ENCODE results near the gene KAZN. TPM values are rescaled to one million over a fixed set of nuclear protein-coding genes. Genes with fewer than 3 reads are reported as not detected.

Gene KAZN
- total and polyA plus RNA-seq, 8 donors: 11.1 to 37.5 (median 30.2) TPM

GRCh38 chr1:15102646-15103045 is 504.2 kb downstream of the KAZN start:
- peaks cover 0 to 12% of the 10 kb centered on the region in 2 donors for H3K27me3 ChIP-seq
- ATAC-seq (no peak), DNase-seq (no peak)
- intact Hi-C loops (cut with DNase I): no loop called here
- TF ChIP-seq, protein P1, sequence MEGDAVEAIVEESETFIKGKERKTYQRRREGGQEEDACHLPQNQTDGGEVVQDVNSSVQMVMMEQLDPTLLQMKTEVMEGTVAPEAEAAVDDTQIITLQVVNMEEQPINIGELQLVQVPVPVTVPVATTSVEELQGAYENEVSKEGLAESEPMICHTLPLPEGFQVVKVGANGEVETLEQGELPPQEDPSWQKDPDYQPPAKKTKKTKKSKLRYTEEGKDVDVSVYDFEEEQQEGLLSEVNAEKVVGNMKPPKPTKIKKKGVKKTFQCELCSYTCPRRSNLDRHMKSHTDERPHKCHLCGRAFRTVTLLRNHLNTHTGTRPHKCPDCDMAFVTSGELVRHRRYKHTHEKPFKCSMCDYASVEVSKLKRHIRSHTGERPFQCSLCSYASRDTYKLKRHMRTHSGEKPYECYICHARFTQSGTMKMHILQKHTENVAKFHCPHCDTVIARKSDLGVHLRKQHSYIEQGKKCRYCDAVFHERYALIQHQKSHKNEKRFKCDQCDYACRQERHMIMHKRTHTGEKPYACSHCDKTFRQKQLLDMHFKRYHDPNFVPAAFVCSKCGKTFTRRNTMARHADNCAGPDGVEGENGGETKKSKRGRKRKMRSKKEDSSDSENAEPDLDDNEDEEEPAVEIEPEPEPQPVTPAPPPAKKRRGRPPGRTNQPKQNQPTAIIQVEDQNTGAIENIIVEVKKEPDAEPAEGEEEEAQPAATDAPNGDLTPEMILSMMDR (IDR thresholded peaks at IDR 0.05): no peak
- H3K4me3 ChIP-seq: no peak overlapping the region
- H3K27ac ChIP-seq: no peak overlapping the region
- H3K9me3 ChIP-seq: peaks cover 0 to 7% of the 10 kb centered on the region in 2 donors
- H3K4me1 ChIP-seq: no peaks in the 10 kb centered on the region
- H3K36me3 ChIP-seq: no peaks in the 10 kb centered on the region

DNA sequence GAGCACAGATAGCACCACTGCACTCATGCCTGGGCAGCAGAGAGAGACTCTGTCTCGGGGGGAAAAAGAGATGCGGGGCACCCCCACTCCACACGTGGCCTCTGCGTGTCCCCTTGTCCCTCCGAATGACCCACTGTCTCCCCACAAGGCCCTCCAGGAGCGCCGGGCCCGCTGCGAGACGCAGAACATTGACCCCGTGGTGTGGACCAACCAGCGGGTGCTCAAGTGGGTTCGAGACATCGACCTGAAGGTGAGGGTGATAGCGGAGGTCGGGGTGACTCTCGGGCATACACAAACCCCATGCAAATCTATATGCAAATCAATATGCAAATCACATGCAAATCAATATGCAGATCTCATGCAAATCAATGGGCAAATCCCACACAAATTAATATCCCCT is 504.7 kb downstream of the KAZN start:
- Histone ChIP-seq H3K36me3 (no peaks in the 10 kb centered on the region), H3K9me3 (peaks cover 0 to 7% of the 10 kb centered on the region in 2 donors), H3K4me1 (no peaks in the 10 kb centered on the region), H3K4me3 (no peak overlapping the region), H3K27me3 (peaks cover 0 to 12% of the 10 kb centered on the region in 2 donors), H3K27ac (no peak overlapping the region)
- DNase-seq (no peak), ATAC-seq (no peak)
- TF ChIP-seq, protein P1 (IDR thresholded peaks at IDR 0.05): no peak
- intact Hi-C loops (cut with DNase I): no loop called here

DNA sequence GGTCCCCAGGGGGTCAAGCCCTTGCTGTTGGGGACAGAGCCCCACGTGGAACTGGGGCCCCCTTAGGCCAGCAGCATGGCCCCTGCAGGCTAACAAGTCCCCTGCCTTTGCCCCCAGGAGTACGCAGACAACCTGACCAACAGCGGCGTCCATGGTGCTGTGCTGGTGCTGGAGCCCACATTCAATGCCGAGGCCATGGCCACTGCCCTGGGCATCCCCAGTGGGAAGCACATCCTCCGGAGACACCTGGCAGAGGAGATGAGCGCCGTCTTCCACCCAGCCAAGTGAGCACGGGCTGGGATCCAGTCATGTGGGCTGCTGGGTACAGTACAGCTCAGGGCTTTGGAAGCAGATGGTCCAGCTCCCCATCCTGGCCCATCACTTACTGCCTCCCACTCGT is 505.4 kb downstream of the KAZN start:
- TF ChIP-seq, protein P1 (IDR thresholded peaks at IDR 0.05): no peak
- intact Hi-C loops (cut with DNase I): no loop called here
- ATAC-seq (no peak), DNase-seq (no peak)
- Histone ChIP-seq H3K9me3 (peaks cover 0 to 7% of the 10 kb centered on the region in 2 donors), H3K27ac (no peak overlapping the region), H3K27me3 (peaks cover 0 to 12% of the 10 kb centered on the region in 2 donors), H3K4me1 (no peaks in the 10 kb centered on the region), H3K36me3 (no peaks in the 10 kb centered on the region), H3K4me3 (no peak overlapping the region)

DNA sequence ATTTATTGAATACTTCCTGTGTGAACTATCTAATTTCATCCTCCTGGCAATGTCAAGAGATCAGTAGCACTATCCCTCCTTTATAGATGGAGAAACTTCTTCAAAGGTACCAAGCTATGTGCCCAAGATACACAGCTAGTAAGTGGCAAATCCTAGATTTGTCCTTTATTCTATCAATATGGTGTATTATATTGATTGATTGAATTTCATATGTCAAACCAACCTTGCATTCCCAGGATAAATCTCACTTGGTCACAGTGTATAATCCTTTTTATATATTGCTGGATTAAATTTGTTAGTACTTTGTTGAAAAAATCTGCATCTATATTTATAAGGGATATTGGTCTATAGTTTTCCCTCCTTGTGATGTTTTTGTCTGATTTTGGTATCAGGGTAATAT is 506.3 kb downstream of the KAZN start:
- Histone ChIP-seq H3K27me3 (peaks cover 0 to 12% of the 10 kb centered on the region in 2 donors), H3K9me3 (peaks cover 0 to 7% of the 10 kb centered on the region in 2 donors), H3K27ac (no peak overlapping the region), H3K36me3 (no peaks in the 10 kb centered on the region), H3K4me3 (no peak overlapping the region), H3K4me1 (no peaks in the 10 kb centered on the region)
- ATAC-seq (no peak), DNase-seq (no peak)
- intact Hi-C loops (cut with DNase I): no loop called here
- TF ChIP-seq, protein P1 (IDR thresholded peaks at IDR 0.05): no peak

DNA sequence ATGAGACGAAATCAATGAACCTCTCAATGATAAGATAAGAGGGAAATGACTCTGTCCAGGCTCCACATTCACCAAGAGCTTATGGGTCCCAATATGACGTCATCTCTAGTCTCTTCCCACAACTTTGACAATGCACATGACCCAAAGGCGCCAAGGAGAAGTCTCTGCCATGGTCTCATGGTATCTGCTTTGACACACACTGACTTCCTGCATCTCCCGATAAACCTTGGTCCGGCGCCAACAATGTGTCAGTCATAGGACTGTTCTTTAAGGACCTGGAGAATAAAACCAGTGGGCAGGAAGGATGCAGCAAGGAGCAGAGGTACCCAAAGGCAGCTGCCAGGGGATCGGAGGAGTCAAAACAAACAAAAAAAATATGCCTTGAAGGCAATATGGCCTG is 508.1 kb downstream of the KAZN start:
- TF ChIP-seq, protein P1 (IDR thresholded peaks at IDR 0.05): no peak
- intact Hi-C loops (cut with DNase I): no loop called here
- H3K27ac ChIP-seq: no peak overlapping the region
- DNase-seq (peak in 1 of 4 donors; percentile 52), ATAC-seq (no peak)
- H3K36me3 ChIP-seq: no peaks in the 10 kb centered on the region
- H3K27me3 ChIP-seq: no peaks in the 10 kb centered on the region
- no peaks in the 10 kb centered on the region for H3K4me1 ChIP-seq
- H3K4me3 ChIP-seq: no peak overlapping the region
- peaks cover 0 to 7% of the 10 kb centered on the region in 2 donors for H3K9me3 ChIP-seq

All from left lung (tissue), 10 donors.